Endothelial cell of umbilical vein (primary cell): Measurements from ENCODE around the gene METTL9.

Source experiments
- CTCF ChIP-seq, 2 donors: IDR thresholded peaks; 1 replicate in 1 of 2; 2 replicates in 1 of 2; pipeline ENCODE4 v1.5.1; 2011; ENCODE audit warnings: low read length in 2 of 2, mild to moderate bottlenecking in 2 of 2, moderate library complexity in 2 of 2, control low read depth in 1 of 2, inconsistent platforms in 1 of 2, low read depth in 1 of 2; ENCODE audit not compliant: insufficient read depth in 1 of 2; ENCODE audit errors: extremely low read depth in 1 of 2
- EZH2 ChIP-seq: IDR thresholded peaks from 2 replicates; pipeline ENCODE4 v1.6.1; 2012; ENCODE audit warnings: borderline replicate concordance, low read depth, mild to moderate bottlenecking, moderate library complexity, low read length, inconsistent platforms; ENCODE audit not compliant: severe bottlenecking
- JUN ChIP-seq: IDR thresholded peaks from 2 replicates; pipeline ENCODE4 v1.6.1; 2011; ENCODE audit warnings: borderline replicate concordance, low read depth; ENCODE audit not compliant: insufficient read length, insufficient read depth

- TF ChIP-seq CTCF (IDR thresholded peaks at IDR 0.05; ENCODE audit: extremely low read depth in 1 of 2, insufficient read depth in 1 of 2, low read depth in 1 of 2, low read length in 2 of 2) (no peak), JUN (no peak), EZH2 (no peak)
Observed at GRCh38 chr16:21597561-21598030, 1.8 kb upstream of the METTL9 start.
